Stimulated activated naive CD8-positive, alpha-beta T cell treated with anti-CD3 and anti-CD28 coated beads, Interleukin-15, Interleukin-2, amounts not matched to agents 100 ng/mL and 50 ng/mL, for 24 hours (primary cell): ENCODE measurements around the gene FTO.
"Not testable (repeated sequence)": the region's sequence is repeated elsewhere in the genome, so short reads cannot be mapped to it uniquely, and the experiment has no call there.

Experiments used
- H3K27ac Mint-ChIP-seq: one replicate; pipeline ENCODE4 v1.8.0; 2021; ENCODE audit warnings: mild to moderate bottlenecking, mixed read lengths
- H3K27me3 Mint-ChIP-seq: one replicate; pipeline ENCODE4 v1.8.0; 2021; ENCODE audit warnings: mixed read lengths
- H3K36me3 Mint-ChIP-seq: one replicate; pipeline ENCODE4 v1.8.0; 2021; ENCODE audit warnings: low read depth, mixed read lengths
- H3K4me1 Mint-ChIP-seq: one replicate; pipeline ENCODE4 v1.8.0; 2021; ENCODE audit warnings: low read depth, mixed read lengths
- H3K4me3 Mint-ChIP-seq: one replicate; pipeline ENCODE4 v1.8.0; 2021; ENCODE audit warnings: mild to moderate bottlenecking, mixed read lengths
- H3K9me3 Mint-ChIP-seq: one replicate; pipeline ENCODE4 v1.8.0; 2021; ENCODE audit warnings: mixed read lengths

The FTO gene

DNA sequence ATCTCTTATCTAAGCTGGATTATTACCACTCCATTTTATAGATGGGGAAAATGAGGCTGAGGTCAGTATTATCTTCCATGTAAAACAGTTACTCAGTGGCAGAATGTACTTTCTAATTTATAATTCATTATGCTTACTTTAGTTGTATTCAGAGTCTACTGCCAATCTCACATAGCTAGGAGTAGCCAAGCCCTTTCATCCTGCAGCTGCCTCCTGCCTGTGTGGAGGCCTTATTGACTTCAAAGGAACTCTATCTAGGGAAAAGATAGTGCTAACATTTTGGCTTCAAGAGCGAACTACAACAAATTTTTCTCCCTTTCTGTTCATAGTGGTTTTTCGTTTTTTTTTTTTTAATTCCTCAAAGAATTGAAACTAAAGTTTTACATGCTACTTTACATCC lies 13.2 kb upstream of the FTO start:
- no peaks in the 10 kb centered on the region for H3K9me3 Mint-ChIP-seq
- no peak overlapping the region for H3K4me3 Mint-ChIP-seq
- H3K36me3 Mint-ChIP-seq, result peaks cover 46% of the 10 kb centered on the region
- H3K4me1 Mint-ChIP-seq, result no peaks in the 10 kb centered on the region
- no peaks in the 10 kb centered on the region for H3K27me3 Mint-ChIP-seq
- no peak overlapping the region for H3K27ac Mint-ChIP-seq

DNA sequence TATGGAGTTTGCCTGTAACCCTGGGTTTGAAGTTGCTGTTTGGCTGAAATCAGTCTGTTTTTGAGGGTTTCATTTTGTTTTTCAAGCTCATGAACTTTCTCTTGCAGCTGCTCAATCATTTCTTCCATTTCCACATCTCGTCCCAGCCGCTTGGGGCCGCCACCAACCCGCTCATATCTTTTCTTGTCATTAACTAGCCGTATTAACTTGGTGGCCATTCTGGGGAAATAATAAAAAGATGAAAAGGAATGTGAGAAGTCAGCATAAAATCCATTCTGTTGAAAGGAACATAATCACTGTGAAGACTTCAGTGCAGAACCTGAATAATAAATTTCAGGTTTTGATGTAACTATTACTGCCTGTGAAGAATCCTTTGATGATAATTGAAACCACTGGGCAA lies 11.8 kb upstream of the FTO start:
- Mint-ChIP-seq H3K36me3 (peaks cover 35% of the 10 kb centered on the region), H3K4me1 (no peaks in the 10 kb centered on the region), H3K4me3 (no peak overlapping the region), H3K27me3 (no peaks in the 10 kb centered on the region), H3K9me3 (no peaks in the 10 kb centered on the region), H3K27ac (no peak overlapping the region)

DNA sequence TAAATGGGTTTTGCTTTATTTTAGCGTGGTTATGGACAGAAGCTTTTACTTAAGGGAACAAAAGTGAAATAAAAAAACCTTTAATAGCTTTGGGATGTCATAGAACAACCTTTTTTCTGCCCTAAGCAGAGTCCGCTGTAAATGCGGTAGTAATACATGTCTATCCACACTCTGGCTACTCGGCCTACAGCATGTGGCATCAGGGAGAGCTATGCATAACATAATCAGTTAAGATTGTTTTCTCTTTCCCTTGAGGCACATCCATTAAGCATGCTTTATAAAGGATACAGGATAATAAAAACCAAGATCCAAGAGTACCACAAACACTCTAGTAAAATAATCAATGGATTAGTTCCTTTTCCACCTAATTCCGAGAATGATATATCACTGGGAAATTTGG lies 10.6 kb upstream of the FTO start:
- no peak overlapping the region for H3K4me3 Mint-ChIP-seq
- no peaks in the 10 kb centered on the region for H3K4me1 Mint-ChIP-seq
- H3K27me3 Mint-ChIP-seq, result no peaks in the 10 kb centered on the region
- H3K36me3 Mint-ChIP-seq, result peaks cover 34% of the 10 kb centered on the region
- no peak overlapping the region for H3K27ac Mint-ChIP-seq
- no peaks in the 10 kb centered on the region for H3K9me3 Mint-ChIP-seq

DNA sequence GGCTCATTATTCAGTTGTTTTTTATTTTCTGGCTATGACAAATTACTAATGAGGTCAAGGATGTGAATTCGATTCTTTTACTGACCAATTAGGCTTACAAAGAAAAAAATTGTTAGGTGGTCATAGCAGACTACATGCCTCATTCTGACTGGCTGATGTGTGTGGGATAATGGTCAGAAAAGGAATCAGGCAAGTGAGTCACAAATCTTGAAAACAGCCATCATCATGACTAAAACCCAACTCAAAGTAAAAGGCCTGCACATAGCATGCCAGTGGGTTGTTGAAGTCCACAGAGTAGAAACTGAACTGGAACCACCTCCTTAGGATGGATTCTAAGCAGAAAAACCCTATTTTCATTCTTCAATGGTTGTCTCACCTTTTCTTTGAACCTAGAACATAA lies 8.9 kb upstream of the FTO start:
- H3K4me1 Mint-ChIP-seq, result no peaks in the 10 kb centered on the region
- H3K27ac Mint-ChIP-seq, result no peak overlapping the region
- no peak overlapping the region for H3K4me3 Mint-ChIP-seq
- no peaks in the 10 kb centered on the region for H3K27me3 Mint-ChIP-seq
- no peaks in the 10 kb centered on the region for H3K9me3 Mint-ChIP-seq
- H3K36me3 Mint-ChIP-seq, result peaks cover 32% of the 10 kb centered on the region

DNA sequence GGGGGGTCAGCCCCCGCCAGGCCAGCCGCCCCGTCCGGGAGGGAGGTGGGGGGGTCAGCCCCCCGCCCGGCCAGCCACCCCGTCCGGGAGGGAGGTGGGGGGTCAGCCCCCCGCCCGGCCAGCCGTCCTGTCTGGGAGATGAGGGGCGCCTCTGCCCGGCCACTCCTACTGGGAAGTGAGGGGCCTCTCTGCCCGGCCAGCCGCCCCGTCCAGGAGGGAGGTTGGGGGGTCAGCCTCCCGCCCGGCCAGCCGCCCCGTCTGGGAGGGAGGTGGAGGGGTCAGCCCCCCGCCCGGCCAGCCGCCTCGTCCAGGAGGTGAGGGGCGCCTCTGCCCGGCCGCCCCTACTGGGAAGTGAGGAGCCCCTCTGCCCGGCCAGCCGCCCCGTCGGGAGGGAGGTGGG lies 5.7 kb upstream of the FTO start:
- H3K27ac Mint-ChIP-seq, H3K4me3 Mint-ChIP-seq, H3K27me3 Mint-ChIP-seq, H3K9me3 Mint-ChIP-seq, H3K4me1 Mint-ChIP-seq: not testable (repeated sequence)
- H3K36me3 Mint-ChIP-seq, result peaks cover 20% of the 10 kb centered on the region

DNA sequence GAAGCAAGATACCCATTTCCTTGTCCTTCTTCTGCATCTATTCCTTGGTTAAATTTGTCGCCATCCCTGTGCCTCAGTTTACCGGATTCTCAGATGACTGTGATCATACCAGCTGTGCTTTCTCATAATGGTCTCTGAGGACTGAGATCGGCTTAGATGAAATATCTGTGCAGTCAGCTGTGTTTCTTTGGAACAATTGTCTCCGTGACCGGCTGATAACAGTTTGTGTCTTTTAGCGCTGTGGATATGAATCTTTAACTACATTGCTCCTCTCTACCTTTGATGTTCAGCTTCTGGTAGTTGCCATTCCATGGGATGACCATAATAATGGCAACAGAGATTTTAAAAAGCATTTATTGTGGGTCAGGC lies 473 bp downstream of the FTO start:
- no peaks in the 10 kb centered on the region for H3K9me3 Mint-ChIP-seq
- H3K4me1 Mint-ChIP-seq, result peaks cover 43% of the 10 kb centered on the region
- peak overlapping the region; percentile 97 for H3K27ac Mint-ChIP-seq
- no peaks in the 10 kb centered on the region for H3K27me3 Mint-ChIP-seq
- H3K4me3 Mint-ChIP-seq, result peak overlapping the region; percentile 99
- peaks cover 16% of the 10 kb centered on the region for H3K36me3 Mint-ChIP-seq

DNA sequence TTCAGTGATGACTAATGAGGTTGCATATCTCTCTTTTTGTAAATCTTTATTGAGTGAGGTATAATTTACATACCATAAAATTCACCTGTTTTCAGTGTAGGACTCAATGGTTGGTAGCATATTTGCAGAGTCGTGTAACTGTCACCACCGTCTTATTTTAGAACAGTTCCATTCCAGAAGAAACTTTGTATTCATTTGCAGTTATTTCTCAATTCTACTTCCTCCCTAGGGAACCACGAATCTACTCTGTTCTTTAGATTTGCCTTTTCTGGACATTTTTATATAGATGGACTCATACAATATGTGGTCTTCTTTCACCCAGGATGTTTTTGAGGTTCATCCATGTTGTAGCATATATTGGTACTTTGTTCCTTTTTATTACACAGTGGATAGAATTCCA lies 3.7 kb downstream of the FTO start:
- Mint-ChIP-seq H3K9me3 (no peaks in the 10 kb centered on the region), H3K27me3 (no peaks in the 10 kb centered on the region), H3K4me3 (no peak overlapping the region), H3K36me3 (peaks cover 19% of the 10 kb centered on the region), H3K27ac (no peak overlapping the region), H3K4me1 (peaks cover 43% of the 10 kb centered on the region)

DNA sequence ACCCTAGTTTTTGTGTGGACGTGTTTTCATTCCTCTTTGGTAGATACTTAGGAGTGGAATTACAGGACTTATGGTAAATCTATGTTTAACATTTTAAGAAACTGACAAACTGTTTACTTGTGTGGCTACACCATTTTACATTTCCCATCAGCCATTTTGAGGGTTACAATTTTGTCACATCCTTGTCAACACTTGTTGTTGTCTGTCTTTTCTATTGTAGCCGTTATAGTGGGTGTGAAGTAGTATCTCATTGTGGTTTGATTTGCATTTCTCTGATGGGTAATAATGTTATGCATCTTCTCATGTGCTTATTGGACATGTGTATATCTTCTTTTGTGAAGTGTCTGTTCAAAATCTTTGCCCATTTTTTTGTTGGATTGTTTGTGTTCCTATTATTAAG lies 4.5 kb downstream of the FTO start:
- no peak overlapping the region for H3K4me3 Mint-ChIP-seq
- no peak overlapping the region for H3K27ac Mint-ChIP-seq
- no peaks in the 10 kb centered on the region for H3K27me3 Mint-ChIP-seq
- H3K4me1 Mint-ChIP-seq, result peaks cover 43% of the 10 kb centered on the region
- peaks cover 22% of the 10 kb centered on the region for H3K36me3 Mint-ChIP-seq
- H3K9me3 Mint-ChIP-seq, result no peaks in the 10 kb centered on the region

DNA sequence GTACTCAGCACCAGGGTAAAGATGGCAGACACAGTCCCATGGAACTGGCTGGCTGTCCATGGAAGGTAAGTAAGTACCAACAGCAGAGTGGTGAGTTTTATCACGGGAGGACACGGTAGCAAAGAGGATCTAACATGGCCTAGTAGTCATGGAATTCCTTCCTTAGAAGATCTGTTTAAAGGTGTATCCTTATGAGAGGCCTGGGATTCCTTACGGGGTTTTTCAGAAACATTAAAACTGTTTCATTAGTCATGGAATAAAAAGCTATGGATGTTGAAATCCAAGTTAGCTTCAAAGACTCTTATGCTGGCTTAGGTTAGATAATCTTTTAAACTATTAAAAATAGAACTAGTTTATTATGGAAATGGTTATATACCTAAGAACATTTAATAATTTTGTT lies 7.4 kb downstream of the FTO start:
- Mint-ChIP-seq H3K4me3 (no peak overlapping the region), H3K4me1 (peaks cover 30% of the 10 kb centered on the region), H3K27ac (no peak overlapping the region), H3K9me3 (no peaks in the 10 kb centered on the region), H3K36me3 (peaks cover 18% of the 10 kb centered on the region), H3K27me3 (no peaks in the 10 kb centered on the region)

DNA sequence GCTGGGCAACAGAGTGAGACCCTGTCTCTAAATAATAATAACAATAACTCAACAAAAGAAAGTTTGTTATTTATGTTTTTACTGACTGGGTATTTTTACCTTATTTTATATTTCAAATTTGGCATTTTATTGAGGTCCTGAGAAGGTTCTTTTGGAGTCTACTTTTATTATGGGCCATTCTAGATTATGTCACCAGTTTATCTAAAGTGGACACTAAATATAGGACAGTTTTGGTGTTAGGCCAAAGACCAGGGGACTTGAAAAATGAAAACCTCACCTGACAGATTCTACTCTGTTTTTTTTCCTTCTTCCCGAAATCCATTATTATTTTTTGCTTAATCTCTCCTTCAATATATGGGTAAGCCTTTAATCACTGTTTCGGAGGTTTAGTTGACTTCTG lies 8.1 kb downstream of the FTO start:
- no peaks in the 10 kb centered on the region for H3K27me3 Mint-ChIP-seq
- no peak overlapping the region for H3K4me3 Mint-ChIP-seq
- no peak overlapping the region for H3K27ac Mint-ChIP-seq
- H3K9me3 Mint-ChIP-seq, result no peaks in the 10 kb centered on the region
- peaks cover 29% of the 10 kb centered on the region for H3K4me1 Mint-ChIP-seq
- H3K36me3 Mint-ChIP-seq, result peaks cover 14% of the 10 kb centered on the region

DNA sequence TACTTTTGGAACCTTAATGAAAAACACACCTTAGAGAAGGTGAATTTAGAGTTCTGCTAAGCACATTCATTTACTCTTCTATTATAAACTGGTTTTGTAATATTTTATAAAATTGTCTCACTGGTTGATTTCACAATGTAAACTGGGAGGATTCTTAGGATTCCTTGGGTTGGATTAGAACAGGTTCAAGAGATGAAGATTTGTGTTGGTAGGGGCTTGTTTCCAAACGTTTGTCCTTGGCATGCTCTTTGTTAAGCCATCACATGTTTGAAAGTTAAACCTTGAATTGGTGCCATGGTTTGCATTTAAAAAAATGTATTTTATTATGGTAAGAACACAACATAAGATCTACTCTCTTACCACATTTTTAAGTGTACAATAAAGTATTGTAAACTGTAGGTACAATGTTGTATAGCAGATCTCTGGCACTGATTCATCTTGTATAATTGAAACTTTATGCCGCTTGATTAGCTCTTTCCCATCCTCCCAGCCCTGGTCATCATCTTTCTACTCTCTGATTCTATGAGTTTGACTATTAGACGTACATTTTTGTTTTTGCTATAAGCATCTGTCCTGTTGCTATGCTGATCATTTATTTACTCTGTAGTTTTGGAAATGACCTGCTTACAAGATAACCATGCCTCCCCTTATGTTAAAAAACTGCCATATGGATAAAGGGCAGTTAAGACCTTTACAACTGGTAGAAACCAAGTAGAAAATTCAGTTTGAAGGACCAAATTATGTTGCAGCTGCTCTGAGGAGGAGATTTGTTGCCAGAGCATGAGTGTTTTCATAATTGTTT lies 9.6 kb downstream of the FTO start:
- H3K4me1 Mint-ChIP-seq, result peaks cover 19% of the 10 kb centered on the region
- peaks cover 7% of the 10 kb centered on the region for H3K36me3 Mint-ChIP-seq

DNA sequence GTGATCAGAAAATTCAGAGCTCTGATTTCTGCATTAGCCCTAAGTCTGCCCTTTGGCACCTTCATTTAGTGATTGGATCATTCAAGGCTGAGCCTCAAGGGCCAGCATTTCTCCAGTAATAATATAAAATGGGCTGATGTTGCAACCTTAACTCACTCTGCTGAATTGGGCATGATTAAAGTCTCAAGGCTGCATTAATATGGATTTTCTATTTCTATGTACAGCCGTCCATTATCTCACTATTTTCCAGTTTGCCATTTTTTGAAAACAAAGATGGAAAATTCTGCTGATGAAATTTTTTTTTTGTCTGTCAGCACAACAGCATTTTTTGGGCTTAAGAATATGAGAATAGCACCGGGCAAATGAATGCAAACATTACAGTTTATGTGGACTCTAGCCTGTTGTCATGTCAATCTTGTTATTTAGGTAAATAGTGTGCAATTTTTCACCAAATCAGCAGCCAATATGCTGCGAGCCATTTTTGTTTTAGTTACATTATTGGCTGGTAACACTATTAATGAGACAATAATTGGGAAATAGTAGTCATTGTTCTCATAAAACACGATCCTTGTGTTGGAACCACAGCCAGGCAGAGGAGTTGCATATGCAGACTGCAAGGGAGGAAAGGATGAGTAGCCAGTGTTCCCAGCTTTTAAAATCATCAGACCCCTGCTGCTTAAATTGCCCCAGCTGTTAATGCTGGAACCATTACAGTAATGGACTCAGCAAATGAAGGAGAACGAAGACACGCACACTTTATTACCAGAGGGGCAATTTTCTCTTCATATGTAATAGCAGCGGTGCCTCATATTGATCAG lies 10.5 kb downstream of the FTO start:
- peaks cover 7% of the 10 kb centered on the region for H3K36me3 Mint-ChIP-seq
- no peaks in the 10 kb centered on the region for H3K9me3 Mint-ChIP-seq
- H3K4me1 Mint-ChIP-seq, result peaks cover 15% of the 10 kb centered on the region
- H3K27ac Mint-ChIP-seq, result no peak overlapping the region
- H3K27me3 Mint-ChIP-seq, result no peaks in the 10 kb centered on the region
- no peak overlapping the region for H3K4me3 Mint-ChIP-seq

More for the DNA sequence above, 9.6 kb downstream of the FTO start:
- H3K27ac Mint-ChIP-seq, result no peak overlapping the region
- H3K27me3 Mint-ChIP-seq, result no peaks in the 10 kb centered on the region
- no peaks in the 10 kb centered on the region for H3K9me3 Mint-ChIP-seq
- no peak overlapping the region for H3K4me3 Mint-ChIP-seq

DNA sequence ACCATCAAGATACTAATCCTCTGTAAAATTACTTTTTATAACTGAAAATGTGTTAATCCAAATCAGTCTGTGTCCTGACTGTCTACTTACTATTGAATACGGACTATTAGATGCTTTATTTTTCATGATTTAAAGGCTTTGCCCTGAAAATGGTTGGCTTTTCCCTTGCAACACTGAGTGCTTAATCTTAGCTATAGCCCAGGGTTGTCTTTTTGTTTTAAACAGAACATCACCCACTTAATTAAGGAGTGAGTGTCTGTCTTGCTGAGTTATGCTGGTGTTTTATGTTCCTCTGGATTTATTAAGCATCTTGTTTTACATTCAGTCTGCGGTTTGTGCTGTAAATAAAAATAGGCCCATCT lies 11.0 kb downstream of the FTO start:
- no peak overlapping the region for H3K27ac Mint-ChIP-seq
- H3K4me1 Mint-ChIP-seq, result peaks cover 15% of the 10 kb centered on the region
- no peak overlapping the region for H3K4me3 Mint-ChIP-seq
- peaks cover 7% of the 10 kb centered on the region for H3K36me3 Mint-ChIP-seq
- no peaks in the 10 kb centered on the region for H3K9me3 Mint-ChIP-seq
- H3K27me3 Mint-ChIP-seq, result no peaks in the 10 kb centered on the region

DNA sequence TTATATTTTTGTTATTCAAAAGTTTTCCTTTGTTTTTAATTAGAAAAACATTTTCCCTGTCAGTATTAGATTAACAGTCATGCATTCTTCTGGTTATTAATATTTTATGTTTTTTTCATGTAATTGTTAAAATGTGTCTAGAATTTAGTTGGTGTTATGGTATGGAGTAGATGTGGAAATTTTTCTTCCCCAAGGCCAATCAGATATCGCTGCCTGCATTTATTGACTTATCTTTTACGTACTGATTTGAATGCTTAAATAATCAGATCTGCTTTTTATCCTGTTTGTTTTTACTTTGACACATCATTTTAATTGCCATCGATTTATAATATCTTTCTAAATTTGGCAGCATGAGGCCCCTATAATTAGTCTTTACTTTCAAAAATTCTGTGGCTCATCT lies 13.6 kb downstream of the FTO start:
- peaks cover 15% of the 10 kb centered on the region for H3K4me1 Mint-ChIP-seq
- H3K27ac Mint-ChIP-seq, result no peak overlapping the region
- H3K27me3 Mint-ChIP-seq, result no peaks in the 10 kb centered on the region
- H3K4me3 Mint-ChIP-seq, result no peak overlapping the region
- no peaks in the 10 kb centered on the region for H3K9me3 Mint-ChIP-seq
- H3K36me3 Mint-ChIP-seq, result peaks cover 3% of the 10 kb centered on the region

DNA sequence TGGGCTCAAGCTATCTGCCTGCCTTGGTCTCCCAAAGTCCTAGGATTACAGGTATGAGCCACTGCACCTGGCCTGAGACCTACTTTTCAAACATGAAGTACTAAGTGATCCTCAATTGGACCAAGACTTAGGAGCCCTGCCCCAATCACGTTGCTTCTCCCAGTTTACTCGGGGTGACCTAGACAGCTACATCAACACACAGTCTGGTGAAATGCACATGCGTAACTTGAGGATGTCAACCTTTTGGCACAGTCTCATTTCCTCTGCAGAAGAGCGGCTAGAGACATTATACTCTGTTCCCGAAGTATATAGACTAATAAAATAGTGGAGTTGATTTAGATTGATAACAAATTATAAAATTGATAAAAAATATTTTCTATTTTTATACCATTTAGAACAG lies 17.1 kb downstream of the FTO start:
- H3K4me3 Mint-ChIP-seq, result no peak overlapping the region
- H3K9me3 Mint-ChIP-seq, result no peaks in the 10 kb centered on the region
- H3K4me1 Mint-ChIP-seq, result peaks cover 19% of the 10 kb centered on the region
- H3K27me3 Mint-ChIP-seq, result no peaks in the 10 kb centered on the region
- H3K36me3 Mint-ChIP-seq, result no peaks in the 10 kb centered on the region
- H3K27ac Mint-ChIP-seq, result no peak overlapping the region

DNA sequence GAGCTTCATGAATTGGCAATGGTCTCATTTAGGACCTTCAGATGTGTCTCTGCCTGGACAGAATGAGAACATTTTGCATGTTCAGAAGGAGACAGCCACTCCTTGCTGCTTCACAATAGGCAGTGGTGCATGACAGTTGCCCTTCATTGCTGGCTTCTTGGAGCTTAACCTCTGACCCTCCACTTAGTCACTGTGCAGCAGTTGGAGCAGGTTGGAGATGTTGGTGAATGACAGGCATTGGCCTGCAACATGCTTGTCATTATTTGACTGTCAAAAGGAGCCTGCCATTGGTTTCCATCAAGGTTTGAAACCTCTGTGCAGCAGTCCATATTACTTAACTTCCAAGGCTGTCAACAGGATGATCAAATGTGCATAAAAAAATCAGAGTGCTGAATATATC lies 22.7 kb downstream of the FTO start:
- peaks cover 16% of the 10 kb centered on the region for H3K36me3 Mint-ChIP-seq
- peaks cover 28% of the 10 kb centered on the region for H3K4me1 Mint-ChIP-seq
- H3K4me3 Mint-ChIP-seq, result no peak overlapping the region
- H3K27ac Mint-ChIP-seq, result no peak overlapping the region
- H3K9me3 Mint-ChIP-seq, result no peaks in the 10 kb centered on the region
- no peaks in the 10 kb centered on the region for H3K27me3 Mint-ChIP-seq
